Stimulated activated CD8-positive, alpha-beta memory T cell treated with anti-CD3 and anti-CD28 coated beads, Interleukin-7, amount 100 ng/mL, for 48 hours (primary cell): ENCODE data around the gene MAPK9.
A peak's percentile ranks its signal among the peaks of the same experiment; 100 is the strongest.

Experiments
- DNase-seq, 2 donors: peaks; one replicate each; pipeline ENCODE4 v3.0.0-alpha.2; 2020; ENCODE audit warnings: low read depth in 1 of 2; ENCODE audit errors: extremely low read depth in 1 of 2

The MAPK9 gene

DNA sequence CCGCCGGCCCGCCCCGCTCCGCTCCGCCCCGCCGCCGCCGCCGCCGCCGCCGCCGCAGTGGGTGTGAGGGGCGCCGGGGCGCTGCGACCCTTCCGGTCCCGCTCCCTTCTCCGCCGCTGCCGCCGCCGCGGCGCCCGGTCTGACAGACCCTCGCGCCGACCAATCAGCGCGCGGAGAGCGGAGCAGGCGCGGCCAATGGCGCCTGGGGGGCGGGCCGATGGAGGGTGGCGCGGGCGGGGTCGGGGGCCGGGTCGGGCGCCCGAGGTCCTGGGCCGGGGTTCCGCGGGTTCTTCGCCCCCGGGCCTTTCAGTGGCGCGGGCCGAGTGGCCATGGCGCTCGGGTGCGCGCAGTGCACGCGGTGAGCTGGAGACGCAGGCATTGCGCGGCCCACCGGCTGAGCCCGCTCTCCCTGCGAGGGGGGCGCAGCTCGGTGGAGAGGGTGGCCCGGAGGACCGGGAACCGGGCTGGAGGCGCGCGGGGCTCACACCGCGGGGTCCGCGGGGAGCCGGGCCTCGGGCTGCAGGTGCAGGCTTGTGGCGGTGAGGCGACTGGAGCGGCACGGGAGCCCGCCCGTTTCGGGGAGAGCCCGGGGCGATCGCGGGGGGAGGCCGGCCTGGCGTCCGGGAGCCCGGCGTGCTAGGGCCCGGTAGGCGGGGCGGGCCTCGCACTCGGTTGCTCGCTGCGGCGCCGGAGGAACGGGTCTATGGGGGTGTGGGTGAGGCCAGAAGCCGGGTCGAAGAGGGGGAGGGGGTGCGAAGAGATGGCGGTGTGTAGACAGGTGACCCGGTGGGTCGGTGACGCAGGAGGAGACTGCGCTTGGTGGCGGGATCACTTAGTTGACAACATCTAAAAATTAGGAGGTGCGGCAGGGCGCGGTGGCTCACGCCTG lies at the start of gene MAPK9:
Gene MAPK9, minus strand, starts transcription at position 141 of the 889 bp plus-strand sequence. CDS start 11,522 bp downstream, outside the sequence.
- peak; percentile 62 to 69 for DNase-seq

DNA sequence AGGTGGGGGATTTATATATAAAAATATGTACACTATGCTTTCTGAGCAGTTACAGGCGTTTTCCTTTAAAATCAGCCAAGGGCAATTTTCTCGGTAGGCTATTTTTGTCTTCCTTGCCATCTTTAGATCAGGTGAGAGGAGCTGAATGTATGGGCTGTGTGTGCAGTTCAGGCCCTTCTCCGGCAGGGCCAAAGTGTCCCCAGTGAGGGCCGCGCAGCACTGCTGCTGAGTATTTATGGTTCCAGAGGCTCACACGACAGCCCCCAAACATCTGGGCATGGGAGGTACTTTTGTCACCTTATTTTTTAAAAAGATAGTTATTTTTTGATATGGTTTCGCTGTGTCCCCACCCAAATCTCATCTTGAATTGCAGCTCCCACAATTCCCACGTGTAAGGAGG lies 49.7 kb upstream of the MAPK9 start:
- DNase-seq = no peak

DNA sequence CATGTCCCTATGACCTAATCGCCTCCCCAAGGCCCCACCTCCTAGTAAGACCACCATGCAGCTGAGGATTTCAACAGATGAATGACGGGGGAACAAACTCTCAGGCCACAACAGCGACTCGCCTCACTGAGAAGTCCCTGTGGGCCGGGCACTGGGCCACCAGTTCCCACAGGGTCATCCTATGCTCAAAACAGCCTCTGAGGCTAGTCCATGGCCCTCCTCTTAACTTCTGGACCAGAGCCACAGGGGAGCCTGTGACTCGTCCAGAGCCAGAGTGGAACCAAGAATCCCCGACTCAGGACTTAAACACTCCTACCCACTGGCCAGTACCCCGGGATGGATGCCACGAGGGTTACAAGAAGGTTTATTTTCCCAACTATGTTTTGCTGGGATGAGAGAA lies 49.0 kb upstream of the MAPK9 start:
- no peak for DNase-seq

DNA sequence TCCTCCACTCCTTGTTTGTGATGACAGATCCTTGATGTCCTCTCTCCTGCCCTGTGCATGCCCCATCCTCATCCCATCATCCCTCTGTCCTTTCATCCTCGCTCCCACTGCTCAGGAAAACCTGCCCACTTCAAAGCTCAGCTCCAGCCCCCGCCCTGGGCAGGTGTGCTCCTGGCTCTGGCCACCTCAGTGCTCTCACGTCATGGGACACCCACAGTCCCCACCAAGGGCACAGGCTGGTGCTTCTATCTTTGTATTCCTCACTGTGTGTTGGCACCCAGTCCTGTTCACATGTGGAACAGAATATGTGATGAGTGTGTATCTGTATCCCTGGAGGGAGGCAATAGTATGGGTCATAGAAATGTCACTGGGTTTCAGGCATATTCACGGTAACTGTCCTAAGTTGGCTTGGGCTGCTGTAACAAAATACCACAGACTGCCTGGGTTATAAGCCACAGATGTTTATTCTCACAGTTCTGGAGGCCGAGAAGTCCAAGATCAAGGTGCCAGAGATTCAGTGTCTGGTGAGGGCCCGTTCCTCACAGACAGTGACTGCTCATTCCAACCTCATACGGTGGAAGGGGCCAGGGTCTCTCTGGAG lies 47.8 kb upstream of the MAPK9 start:
- no peak for DNase-seq

DNA sequence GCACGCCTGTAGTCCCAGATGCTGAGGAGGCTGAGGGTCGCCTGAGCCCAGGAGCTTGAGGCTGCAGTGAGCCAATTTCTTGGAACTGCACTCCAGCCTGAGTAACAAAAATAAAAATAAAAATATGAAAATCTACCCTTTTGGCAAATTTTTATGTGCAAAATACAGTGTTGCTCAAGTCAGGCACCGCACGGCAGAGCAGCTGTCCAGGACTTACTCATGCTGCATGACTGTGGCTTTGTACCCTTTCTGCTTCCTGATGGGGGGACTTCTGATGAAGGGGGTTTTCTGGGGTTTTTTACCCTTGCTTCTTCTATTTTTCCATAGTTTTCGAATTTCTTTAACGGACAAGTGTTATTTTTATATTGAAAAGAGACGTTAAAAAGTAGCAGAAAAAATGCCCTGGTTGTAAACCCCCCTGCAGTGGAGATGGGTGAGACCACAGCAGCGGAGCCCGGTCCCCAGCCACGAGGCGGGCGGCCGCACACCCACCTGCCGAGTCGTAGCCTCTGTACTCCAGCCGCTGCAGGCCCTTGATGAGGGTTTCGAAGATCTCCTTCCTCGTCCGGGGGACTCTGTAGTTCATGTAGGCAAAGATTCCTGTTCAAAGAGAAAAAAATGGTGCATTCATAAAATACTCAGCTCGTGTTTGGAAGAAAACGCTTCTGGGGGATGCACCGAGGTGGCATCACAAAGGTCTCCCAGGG lies 46.3 kb upstream of the MAPK9 start:
- no peak for DNase-seq

DNA sequence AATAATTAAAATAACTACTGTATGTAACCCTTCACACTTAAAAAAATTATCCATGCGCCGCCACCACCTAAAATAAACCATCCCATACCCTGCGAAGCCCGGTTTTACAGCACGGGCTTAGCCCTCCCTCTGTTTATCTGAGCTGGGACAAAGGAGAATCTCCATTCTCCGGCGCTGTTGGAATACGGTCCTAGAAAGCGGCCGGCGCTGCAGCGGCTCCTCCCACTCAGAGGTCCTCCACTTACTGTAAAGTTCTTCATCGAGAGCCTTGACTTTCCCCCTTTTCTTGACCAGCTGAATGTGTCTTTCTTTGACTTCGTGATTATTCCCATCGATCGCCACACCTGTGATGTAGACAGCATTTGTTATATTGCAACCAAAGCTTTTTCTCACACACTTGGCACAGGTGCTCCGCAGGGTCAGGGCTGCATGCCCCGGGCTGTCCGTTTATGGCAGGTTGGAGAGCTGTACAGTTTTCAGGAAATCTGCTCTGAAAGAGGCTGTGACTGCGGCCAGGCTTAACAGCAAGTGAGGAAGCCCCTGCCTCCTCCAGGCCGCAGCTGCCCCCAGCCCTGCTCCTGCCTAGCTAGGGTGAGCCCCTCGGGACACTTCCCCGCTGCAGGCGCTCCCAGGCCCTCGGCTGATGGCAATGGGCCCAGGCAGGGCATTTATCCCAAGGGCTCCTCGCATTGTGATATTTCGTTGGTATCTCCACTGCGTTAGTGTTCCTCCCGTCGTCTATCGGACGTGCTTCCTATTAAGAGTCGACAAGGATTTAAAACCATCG lies 44.5 kb upstream of the MAPK9 start:
- DNase-seq = no peak

DNA sequence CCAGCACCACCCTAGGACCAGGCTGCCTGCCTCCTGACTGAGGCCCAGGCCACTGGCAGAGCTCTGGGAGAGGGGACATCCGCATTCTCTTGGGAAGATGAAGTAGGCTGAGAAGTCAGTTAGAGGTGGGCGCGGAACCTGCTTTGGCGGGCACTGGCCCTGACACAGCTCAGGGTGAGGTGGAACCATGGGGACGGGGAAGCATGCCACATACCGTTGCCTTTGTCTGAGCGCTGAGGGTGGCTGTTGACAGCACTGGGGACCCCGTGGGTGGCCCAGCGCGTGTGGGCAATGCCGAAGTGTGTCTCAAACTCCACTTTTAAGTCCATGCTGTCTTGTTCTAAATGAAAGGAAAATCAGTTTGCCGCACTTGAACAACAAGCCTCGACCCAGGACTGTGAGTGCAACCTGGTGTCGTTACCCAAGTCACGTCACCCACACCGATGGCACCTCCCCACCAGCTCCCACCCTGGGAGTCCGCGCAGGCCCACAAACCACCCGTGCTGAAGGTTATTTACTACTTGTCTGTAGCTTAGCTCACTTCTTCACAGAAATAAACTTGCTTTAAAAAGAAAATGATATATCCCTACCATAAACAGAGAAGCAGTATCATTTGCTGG lies 43.8 kb upstream of the MAPK9 start:
- no peak for DNase-seq

DNA sequence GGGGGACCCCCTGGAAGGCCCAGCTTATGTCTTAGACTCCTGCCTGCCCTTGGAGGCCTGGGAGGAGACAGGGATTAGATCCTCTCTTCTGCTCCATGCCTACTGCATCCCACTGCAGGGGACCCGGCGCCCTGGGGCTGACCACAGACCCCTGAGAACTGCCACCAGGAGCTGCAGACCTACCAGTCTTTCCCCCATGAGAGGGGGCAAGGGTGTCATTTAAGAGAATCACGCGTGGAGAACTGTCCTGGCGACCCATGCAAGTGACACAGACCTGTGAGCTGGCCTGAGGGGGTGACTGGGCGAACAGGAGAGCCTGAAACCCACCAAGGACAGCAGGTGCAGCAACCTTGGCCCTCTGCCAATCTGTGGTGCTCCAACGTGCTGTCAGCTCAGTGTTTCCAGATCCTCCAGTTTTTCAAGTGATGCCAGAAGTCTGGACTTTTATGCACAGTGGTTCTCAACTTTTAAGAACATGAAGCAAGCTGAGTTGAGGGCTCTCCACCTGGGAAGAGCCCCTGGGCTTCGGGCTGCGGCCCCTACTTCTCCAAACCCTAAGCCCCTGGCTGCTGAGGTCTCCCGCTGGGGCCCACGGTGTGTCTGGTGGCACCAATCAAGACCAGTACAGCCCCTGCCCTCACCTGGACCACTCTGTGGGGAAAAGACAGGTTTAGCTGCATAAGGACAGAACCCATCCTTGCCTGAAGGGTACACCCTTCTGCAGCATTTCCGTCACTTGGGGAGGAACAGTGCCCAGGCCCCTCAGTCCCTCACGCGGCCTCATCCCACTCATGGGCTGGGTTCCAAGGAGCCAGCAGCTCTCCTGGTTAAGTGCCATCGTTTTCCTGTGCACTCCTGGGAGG lies 43.1 kb upstream of the MAPK9 start:
- DNase-seq = no peak

DNA sequence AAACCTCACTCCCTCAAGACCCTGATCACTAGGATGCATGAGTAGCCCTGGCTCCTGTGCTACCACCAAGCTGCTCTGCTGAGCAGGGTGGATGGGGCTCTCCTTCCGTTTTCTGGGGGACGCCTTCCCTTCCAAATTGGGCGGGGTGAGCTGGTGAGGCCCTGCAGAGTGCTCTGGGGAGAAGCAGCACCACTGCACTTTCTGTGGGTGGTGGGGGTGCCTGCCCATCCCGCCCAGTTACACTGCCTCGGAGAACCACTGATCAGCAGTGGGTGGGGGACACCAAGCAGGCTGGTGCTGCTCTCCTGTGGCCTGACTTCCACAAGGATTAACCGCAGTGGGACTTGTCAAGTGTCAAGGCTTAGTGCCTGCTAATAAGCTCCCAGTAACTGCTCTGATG lies 42.3 kb upstream of the MAPK9 start:
- no peak for DNase-seq

DNA sequence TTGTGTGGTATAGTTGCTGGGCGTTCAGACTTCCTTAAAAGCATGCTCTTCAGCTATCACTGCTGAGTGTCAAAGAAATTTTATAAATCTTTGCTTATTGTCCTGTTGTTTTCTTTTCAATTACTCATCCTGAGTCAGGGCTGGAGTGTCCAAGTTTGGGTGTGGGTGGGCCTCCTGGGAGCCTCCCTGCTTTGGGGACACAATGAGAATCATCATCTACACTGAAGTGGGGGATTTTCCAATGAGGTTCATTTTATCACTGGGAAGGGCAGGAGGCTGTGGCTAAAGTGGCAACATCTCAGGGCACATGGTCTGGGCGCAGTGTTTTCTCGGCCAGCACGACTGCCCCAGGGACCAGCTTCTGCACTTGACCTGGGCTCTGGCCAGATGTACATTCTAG lies 41.8 kb upstream of the MAPK9 start:
- no peak for DNase-seq

DNA sequence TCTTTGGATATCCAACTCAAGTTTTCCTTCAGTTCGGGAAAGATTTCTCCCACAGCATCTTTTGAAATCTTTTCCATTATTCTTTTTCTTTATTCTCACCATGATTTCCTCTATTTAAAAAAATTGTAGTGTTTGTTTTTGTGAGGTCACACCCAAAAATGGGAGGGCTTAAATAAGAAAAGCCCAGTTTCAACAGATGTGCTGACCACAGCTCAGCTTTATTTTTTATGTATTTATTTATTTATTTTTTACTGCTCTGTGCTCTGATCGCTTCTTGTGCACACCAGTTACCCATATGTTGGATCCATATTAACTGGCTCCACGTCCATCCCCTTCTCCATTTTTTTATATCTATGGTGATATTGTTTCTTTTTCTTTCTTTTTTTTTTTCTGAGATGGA lies 41.0 kb upstream of the MAPK9 start:
- no peak for DNase-seq

DNA sequence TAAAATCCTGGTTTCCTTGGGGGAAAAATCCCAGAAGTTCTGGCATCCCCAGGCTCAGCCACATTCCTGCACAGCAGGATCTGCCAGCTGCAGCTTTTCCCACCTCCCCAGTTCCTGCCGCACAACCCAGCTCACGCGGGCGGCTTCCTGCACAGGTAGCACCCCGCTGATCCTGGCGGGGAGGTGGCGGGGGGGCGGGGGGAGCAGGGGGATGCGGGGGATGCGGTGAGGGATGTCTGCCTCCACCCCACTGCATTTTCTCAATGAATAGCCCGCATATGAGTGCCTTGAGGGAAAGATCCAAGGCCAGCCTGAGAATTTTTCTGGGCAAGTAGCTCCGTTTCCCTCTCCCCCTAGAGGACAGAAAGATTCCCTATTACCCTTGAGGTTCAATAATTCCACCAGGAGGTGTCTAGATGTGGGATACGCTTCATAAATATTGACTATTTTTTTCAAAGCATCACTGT lies 40.2 kb upstream of the MAPK9 start:
- no peak for DNase-seq

DNA sequence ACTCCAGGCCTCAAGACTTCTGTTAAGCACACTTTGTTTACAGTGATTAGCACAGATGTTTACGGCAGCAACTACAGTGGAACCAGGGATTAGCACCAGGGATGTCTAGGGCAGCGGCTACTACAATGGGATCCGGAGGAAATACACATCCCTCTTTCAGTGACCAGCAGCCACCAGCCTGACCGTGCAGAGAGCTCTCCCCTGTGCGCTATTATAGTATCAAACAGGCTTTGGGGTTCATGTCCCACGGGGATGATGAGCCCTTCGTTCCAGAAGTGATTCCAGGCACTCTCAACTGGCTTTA lies 39.7 kb upstream of the MAPK9 start:
- no peak for DNase-seq

DNA sequence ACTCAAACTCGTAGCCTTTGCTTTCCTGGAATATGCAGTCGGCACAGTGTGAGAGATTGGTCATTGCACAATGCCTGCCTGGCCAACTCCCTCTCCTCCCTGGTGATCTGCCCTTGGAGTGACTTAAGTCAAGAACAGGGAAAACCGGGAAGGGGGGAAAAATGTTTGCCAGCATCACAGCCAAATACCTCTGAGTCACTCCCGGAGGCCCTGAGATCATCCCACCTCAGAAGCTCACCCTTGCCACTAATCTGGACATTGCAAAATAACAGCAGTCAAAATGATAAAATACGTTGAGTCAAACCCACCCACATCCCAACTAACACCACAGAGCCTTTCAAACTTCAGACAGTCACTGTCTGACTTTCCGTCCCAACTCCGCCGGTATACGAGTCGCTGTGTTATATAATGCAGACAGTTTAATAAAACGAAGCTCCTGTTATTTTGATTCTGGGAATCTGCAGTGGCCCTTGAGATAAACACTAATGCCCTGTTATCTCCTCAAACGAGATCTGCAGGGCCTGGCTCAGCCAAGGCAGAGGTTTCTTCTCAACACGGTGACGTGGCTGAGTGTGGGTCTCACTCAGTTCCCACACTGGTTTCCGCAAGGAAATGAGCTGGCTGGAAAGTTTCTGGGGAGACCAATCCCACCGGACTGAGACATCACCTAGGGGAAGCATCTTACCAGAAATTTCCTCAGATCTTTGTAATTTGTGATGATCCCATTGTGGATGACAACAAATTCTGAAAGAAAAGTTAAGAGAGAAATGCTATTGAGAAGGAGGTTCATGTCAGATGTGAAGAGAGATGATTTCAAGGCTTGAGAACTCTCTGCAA lies 39.1 kb upstream of the MAPK9 start:
- no peak for DNase-seq

DNA sequence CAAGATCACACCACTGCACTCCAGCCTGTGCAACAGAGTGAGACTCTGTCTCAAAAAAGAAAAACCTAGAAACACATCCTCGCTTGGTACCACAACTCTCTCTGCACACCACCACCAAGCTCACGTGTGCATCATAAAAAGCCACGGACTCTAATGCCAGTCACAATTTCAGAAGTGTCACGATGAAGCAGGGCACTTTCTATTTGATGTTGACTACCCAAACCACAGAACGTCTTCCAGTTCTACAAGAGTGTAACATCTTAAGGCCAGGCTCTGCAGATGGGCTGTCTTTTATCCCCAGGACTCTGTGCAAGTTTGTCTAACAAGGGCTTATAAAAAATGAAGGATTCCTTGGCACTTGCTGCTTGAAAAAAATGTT lies 38.4 kb upstream of the MAPK9 start:
- no peak for DNase-seq

DNA sequence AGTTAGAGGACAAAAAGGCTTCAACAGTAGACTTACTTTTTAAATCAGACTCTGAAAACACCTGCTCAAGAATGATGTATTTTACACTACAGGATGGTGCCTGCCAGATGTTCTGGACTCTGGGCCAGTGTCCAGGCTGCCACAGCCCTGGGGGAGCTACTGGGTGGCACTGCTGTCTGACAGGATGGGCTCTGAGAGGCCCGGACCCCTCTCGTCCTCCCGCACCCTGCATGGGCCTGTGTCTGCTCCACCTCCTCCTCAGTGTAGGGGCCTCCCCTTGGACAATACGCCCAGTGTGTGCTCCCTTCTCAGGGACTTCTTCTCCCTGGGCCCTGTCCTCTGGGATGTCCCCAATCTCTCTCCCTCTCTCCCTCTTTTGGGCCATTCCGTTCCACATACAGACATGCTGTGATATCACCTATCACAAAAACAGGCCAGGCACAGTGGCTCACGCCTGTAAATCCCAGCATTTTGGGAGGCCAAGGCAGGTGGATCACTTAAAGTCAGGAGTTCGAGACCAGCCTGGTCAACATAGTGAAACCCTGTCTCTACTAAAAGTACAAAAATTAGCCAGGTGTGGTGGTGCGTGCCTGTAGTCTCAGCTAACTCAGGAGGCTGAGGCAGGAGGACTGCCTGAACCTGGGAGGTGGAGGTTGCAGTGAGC lies 37.9 kb upstream of the MAPK9 start:
- DNase-seq = no peak

DNA sequence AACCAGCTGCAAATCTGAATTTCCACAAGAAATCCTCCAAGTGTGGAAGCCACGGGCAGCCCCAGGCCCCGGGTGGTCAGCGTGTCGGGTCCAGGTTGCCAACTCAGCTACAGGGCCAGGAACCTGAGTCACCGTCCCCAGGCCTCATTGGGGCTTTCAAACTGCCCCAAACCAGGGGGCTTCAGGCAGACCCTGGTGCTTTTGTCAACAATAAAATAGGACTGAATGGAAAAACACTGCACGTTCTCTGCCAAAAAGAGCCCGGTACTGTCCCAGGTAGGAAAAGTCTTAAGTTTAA lies 37.2 kb upstream of the MAPK9 start:
- no peak for DNase-seq

DNA sequence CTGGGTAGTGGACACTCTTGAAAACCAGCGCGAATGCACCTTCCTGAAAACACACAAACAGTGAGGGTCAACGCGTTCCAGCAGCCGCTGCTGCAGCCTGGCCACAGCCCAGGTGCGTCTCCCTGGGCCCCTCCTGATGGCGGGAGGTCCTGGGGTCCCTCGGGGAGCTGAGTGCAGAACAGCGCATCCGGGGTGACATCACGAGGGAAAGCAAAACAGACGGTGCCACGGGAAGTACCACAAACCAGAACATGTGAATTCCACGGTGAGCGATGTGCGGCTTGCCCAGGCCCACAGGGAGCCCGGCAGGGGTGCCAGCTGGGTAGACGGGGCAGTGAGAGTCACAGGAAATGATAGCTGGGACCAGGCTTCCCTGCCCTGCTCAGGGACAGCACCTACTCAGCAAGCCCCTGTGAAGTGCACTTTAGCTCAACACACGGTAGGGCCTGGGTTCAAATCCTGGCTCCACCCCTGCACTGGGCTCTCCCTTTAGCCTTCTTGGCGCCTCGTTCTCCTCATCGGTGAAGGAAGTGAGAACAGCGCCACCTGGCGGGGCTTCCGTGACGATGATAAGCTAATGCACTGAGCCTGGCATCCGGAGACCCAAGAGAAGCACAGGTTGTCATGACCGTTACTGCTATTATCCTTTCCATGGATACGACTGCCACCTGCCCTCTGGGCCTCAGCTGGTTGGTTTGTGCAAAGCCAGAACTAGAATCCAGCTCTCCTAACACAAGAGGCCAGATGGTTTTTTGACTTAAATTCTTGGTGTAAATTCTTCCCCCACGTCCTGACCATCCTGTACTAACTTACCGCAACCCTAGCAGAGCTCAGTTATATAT lies 36.6 kb upstream of the MAPK9 start:
- DNase-seq = peak; percentile 55 to 72
